Gastroesophageal sphincter (tissue), 3 donors: ENCODE measurements around the gene CUX1.

ENCODE experiments used
- CTCF ChIP-seq, 4 experiments: fragments of 200-600 bp in 2 of 4; fragments of 450-650 bp in 2 of 4; sonication (generic) in 1 of 4; IDR thresholded peaks; one replicate each; pipeline ENCODE4 v1.5.1; 2017 to 2019; ENCODE audit warnings: antibody characterized with exemption in 4 of 4, mild to moderate bottlenecking in 2 of 4, moderate library complexity in 2 of 4
- POLR2A ChIP-seq, 2 donors: fragments of 450-650 bp; IDR thresholded peaks; one replicate each; pipeline ENCODE4 v1.6.1; 2017; ENCODE audit warnings: antibody characterized with exemption in 2 of 2, mild to moderate bottlenecking in 2 of 2, moderate library complexity in 1 of 2

- TF ChIP-seq CTCF (IDR thresholded peaks at IDR 0.05) (no peak), POLR2A (IDR thresholded peaks at IDR 0.05) (no peak)
Observed at GRCh38 chr7:101869026-101869900, 51.8 kb downstream of the CUX1 start.
